Urinary bladder (tissue), 4 donors: ENCODE data around the gene BABAM2. TPM values are rescaled to one million over a fixed set of nuclear protein-coding genes. Genes with fewer than 3 reads are reported as not detected.
A peak's percentile ranks its signal among the peaks of the same experiment; 100 is the strongest.
"Not testable (repeated sequence)": the region's sequence is repeated elsewhere in the genome, so short reads cannot be mapped to it uniquely, and the experiment has no call there.

Experiments used
- DNase-seq: peaks from one replicate; pipeline ENCODE4 v3.0.0-alpha.2; 2015; ENCODE audit errors: extremely low spot score
- H3K27ac ChIP-seq: one replicate; pipeline ENCODE4 v1.5.1; 2013; ENCODE audit warnings: low read depth, mild to moderate bottlenecking, moderate library complexity
- H3K36me3 ChIP-seq: one replicate; pipeline ENCODE4 v1.6.1; 2013; ENCODE audit warnings: mild to moderate bottlenecking, moderate library complexity; ENCODE audit not compliant: insufficient read depth
- H3K4me1 ChIP-seq: one replicate; pipeline ENCODE4 v1.6.1; 2013; ENCODE audit warnings: mild to moderate bottlenecking, moderate library complexity; ENCODE audit not compliant: insufficient read depth
- H3K4me3 ChIP-seq: one replicate; pipeline ENCODE4 v1.5.1; 2013; ENCODE audit warnings: low read depth, low read length
- WGBS: extraction: QIAGEN DNeasy Blood & Tissue Kit; methylation state at CpG from one replicate; pipeline ENCODE4 v1.1.7; 2013; 5-methylcytosine and 5-hydroxymethylcytosine counted together
- polyA plus RNA-seq: library from polyadenylated mRNA; stranded (reverse); fragments of 200-250 nt; gene quantifications from one replicate; pipeline ENCODE4 v1.2.3, GENCODE V29; 2013
- total RNA-seq: library from RNA; depleted of rRNA; stranded (reverse); fragments of >200 nt; gene quantifications from one replicate; pipeline ENCODE4 v1.2.3, GENCODE V29; 2014
- donor health status: healthy with polysubstance abuse.
- donor health status: healthy.

Gene BABAM2
- total and polyA plus RNA-seq, 2 donors = 37.0 to 40.6 TPM

GRCh38 chr2:28250006-28250405 lies 359.5 kb downstream of the BABAM2 start:
- no peak for DNase-seq
- no peaks in the 10 kb centered on the region for H3K4me1 ChIP-seq
- WGBS = 91% methylated on average over 4 of the region's 4 CpGs
- no peak overlapping the region for H3K27ac ChIP-seq
- no peak overlapping the region for H3K4me3 ChIP-seq
- H3K36me3 ChIP-seq = peaks cover 3% of the 10 kb centered on the region

GRCh38 chr2:28251337-28251736 lies 360.8 kb downstream of the BABAM2 start:
- H3K4me1 ChIP-seq = no peaks in the 10 kb centered on the region
- H3K4me3 ChIP-seq = no peak overlapping the region
- no peak for DNase-seq
- no peak overlapping the region for H3K27ac ChIP-seq
- 86% methylated on average over 8 of the region's 8 CpGs for WGBS
- peaks cover 2% of the 10 kb centered on the region for H3K36me3 ChIP-seq

GRCh38 chr2:28252311-28252710 lies 361.8 kb downstream of the BABAM2 start:
- peaks cover 2% of the 10 kb centered on the region for H3K36me3 ChIP-seq
- no peak overlapping the region for H3K27ac ChIP-seq
- WGBS = 86% methylated on average over 2 of the region's 2 CpGs
- no peaks in the 10 kb centered on the region for H3K4me1 ChIP-seq
- no peak for DNase-seq
- H3K4me3 ChIP-seq = no peak overlapping the region

GRCh38 chr2:28253543-28253942 lies 363.0 kb downstream of the BABAM2 start:
- H3K27ac ChIP-seq = no peak overlapping the region
- H3K36me3 ChIP-seq = peaks cover 2% of the 10 kb centered on the region
- no peak for DNase-seq
- no peaks in the 10 kb centered on the region for H3K4me1 ChIP-seq
- WGBS = 92% methylated on average over 2 of the region's 2 CpGs
- no peak overlapping the region for H3K4me3 ChIP-seq

- 96% methylated on average over 4 of the region's 4 CpGs for WGBS
- H3K4me1 ChIP-seq, DNase-seq, H3K27ac ChIP-seq, H3K36me3 ChIP-seq, H3K4me3 ChIP-seq: not testable (repeated sequence)
These were observed 364.7 kb downstream of the BABAM2 start for GRCh38 chr2:28255231-28255630.

GRCh38 chr2:28257182-28257581 lies 366.7 kb downstream of the BABAM2 start:
- 90% methylated on average over 3 of the region's 3 CpGs for WGBS
- Histone ChIP-seq H3K36me3 (no peaks in the 10 kb centered on the region), H3K4me1 (no peaks in the 10 kb centered on the region), H3K27ac (no peak overlapping the region), H3K4me3 (no peak overlapping the region)
- DNase-seq = no peak

- not testable (repeated sequence) for H3K36me3 ChIP-seq, H3K4me3 ChIP-seq, H3K4me1 ChIP-seq, H3K27ac ChIP-seq, DNase-seq
- 96% methylated on average over 5 of the region's 5 CpGs for WGBS
These were observed 368.7 kb downstream of the BABAM2 start for GRCh38 chr2:28259226-28259625.

GRCh38 chr2:28263690-28264089 lies 373.2 kb downstream of the BABAM2 start:
- DNase-seq = no peak
- Histone ChIP-seq H3K36me3 (no peaks in the 10 kb centered on the region), H3K4me1 (no peaks in the 10 kb centered on the region), H3K4me3 (no peak overlapping the region), H3K27ac (no peak overlapping the region)
- 86% methylated on average over 5 of the region's 5 CpGs for WGBS

- H3K4me3 ChIP-seq = no peak overlapping the region
- WGBS = 73% methylated on average over 1 of the region's 1 CpG
These were observed 376.8 kb downstream of the BABAM2 start for GRCh38 chr2:28267282-28267681.

GRCh38 chr2:28268386-28268785 lies 377.9 kb downstream of the BABAM2 start:
- Histone ChIP-seq H3K36me3 (no peaks in the 10 kb centered on the region), H3K4me3 (no peak overlapping the region), H3K4me1 (no peaks in the 10 kb centered on the region), H3K27ac (peak overlapping the region; percentile 72)
- 60% methylated on average over 4 of the region's 4 CpGs for WGBS
- no peak for DNase-seq

More at GRCh38 chr2:28267282-28267681, 376.8 kb downstream of the BABAM2 start:
- Histone ChIP-seq H3K27ac (no peak overlapping the region), H3K36me3 (no peaks in the 10 kb centered on the region), H3K4me1 (no peaks in the 10 kb centered on the region)
- no peak for DNase-seq

GRCh38 chr2:28269019-28269784 lies 378.7 kb downstream of the BABAM2 start:
- Histone ChIP-seq H3K36me3 (no peaks in the 10 kb centered on the region), H3K4me1 (no peaks in the 10 kb centered on the region), H3K27ac (peak overlapping the region; percentile 72), H3K4me3 (no peak overlapping the region)
- WGBS = 29% methylated on average over 4 of the region's 4 CpGs
- DNase-seq = peak; percentile 60

- 81% methylated on average over 6 of the region's 6 CpGs for WGBS
- DNase-seq = no peak
- Histone ChIP-seq H3K27ac (no peak overlapping the region), H3K4me3 (no peak overlapping the region), H3K36me3 (no peaks in the 10 kb centered on the region), H3K4me1 (no peaks in the 10 kb centered on the region)
These were observed 380.1 kb downstream of the BABAM2 start for GRCh38 chr2:28270456-28271152.

- H3K27ac ChIP-seq = no peak overlapping the region
- H3K4me3 ChIP-seq = no peak overlapping the region
- no peaks in the 10 kb centered on the region for H3K4me1 ChIP-seq
- no peak for DNase-seq
- no peaks in the 10 kb centered on the region for H3K36me3 ChIP-seq
- WGBS = 58% methylated on average over 3 of the region's 3 CpGs
These were observed 380.8 kb downstream of the BABAM2 start for GRCh38 chr2:28271231-28271918.

GRCh38 chr2:28271919-28272250 lies 381.4 kb downstream of the BABAM2 start:
- Histone ChIP-seq H3K36me3 (no peaks in the 10 kb centered on the region), H3K27ac (no peak overlapping the region), H3K4me1 (no peaks in the 10 kb centered on the region), H3K4me3 (no peak overlapping the region)
- DNase-seq = no peak
